Measurements from ENCODE around the gene TRIL. TPM values are rescaled to one million over a fixed set of nuclear protein-coding genes. Genes with fewer than 3 reads are reported as not detected.

TRIL gene
- total and polyA plus RNA-seq, 4 donors: 0.52 to 17.0 (median 1.8) TPM

DNA sequence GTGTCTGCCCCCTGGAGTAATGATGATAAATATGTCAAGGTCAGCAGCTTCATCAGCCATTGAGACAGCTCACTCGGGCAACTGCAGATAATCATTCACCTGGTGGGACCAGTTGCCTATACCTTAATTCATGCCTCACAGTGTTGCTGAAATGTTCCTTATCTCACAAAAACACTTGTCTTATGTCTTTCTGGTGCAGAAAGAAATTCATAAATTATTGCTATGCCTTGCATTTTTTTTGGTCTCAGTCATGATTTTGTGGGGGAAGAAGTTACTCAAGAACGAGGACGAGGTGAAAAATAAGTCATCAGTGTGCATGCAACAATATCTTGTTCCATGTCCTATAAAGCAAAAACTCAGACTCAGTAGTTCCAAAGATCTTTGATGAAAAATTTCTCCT, 16.0 kb downstream of the TRIL start:
- ATAC-seq (ENCODE audit: insufficient read depth, low FRiP score) (no peak), DNase-seq (no peak)
- Histone ChIP-seq H3K4me1 (ENCODE audit: control insufficient read depth in 5 of 5, insufficient read depth in 5 of 5, low read length in 5 of 5) (peaks cover 0 to 17% (median 3%) of the 10 kb centered on the region in 5 donors), H3K4me3 (no peak overlapping the region), H3K36me3 (ENCODE audit: control insufficient read depth in 4 of 4, insufficient read depth in 4 of 4, low read length in 4 of 4) (no peaks in the 10 kb centered on the region), H3K9me3 (ENCODE audit: control insufficient read depth in 4 of 4, insufficient read depth in 3 of 4, low read length in 3 of 4) (no peaks in the 10 kb centered on the region), H3K27me3 (ENCODE audit: control insufficient read depth in 3 of 3, insufficient read depth in 3 of 3, low read length in 2 of 3) (no peaks in the 10 kb centered on the region), H3K9ac (ENCODE audit: insufficient read depth in 1 of 2, low read length in 2 of 2) (no peak overlapping the region), H3K27ac (ENCODE audit: low read depth in 1 of 2, low read length in 1 of 2) (no peak overlapping the region)
- WGBS, 2 donors: 60 to 74% methylated on average over 3 of the region's 3 CpGs
- TF ChIP-seq, protein P1, sequence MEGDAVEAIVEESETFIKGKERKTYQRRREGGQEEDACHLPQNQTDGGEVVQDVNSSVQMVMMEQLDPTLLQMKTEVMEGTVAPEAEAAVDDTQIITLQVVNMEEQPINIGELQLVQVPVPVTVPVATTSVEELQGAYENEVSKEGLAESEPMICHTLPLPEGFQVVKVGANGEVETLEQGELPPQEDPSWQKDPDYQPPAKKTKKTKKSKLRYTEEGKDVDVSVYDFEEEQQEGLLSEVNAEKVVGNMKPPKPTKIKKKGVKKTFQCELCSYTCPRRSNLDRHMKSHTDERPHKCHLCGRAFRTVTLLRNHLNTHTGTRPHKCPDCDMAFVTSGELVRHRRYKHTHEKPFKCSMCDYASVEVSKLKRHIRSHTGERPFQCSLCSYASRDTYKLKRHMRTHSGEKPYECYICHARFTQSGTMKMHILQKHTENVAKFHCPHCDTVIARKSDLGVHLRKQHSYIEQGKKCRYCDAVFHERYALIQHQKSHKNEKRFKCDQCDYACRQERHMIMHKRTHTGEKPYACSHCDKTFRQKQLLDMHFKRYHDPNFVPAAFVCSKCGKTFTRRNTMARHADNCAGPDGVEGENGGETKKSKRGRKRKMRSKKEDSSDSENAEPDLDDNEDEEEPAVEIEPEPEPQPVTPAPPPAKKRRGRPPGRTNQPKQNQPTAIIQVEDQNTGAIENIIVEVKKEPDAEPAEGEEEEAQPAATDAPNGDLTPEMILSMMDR (IDR thresholded peaks at IDR 0.05; ENCODE audit: control extremely low read depth, extremely low read depth): no peak

DNA sequence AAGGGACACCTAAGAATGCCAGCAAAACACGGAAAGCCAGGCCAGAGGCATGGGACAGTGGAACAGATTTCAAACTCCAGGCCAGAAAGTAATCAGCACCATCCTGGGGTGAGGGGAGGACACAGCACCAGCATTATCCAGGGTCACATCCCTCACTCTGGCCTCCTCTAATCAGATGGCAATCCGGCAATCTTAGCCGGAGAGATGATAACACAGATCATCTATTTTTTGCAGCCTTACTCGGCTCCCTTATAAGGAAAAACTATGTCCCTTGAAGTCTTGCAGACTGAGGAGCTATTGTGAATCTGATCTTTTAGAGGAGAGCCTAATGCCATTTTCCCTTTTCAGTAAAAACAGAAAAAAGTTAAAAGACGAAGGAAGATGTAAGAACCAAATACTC, 16.5 kb downstream of the TRIL start:
- H3K36me3 ChIP-seq (ENCODE audit: control insufficient read depth in 4 of 4, insufficient read depth in 4 of 4, low read length in 4 of 4): no peaks in the 10 kb centered on the region
- TF ChIP-seq, protein P1 (IDR thresholded peaks at IDR 0.05; ENCODE audit: control extremely low read depth, extremely low read depth): no peak
- WGBS, 2 donors: 84 to 86% methylated on average over 5 of the region's 5 CpGs
- no peaks in the 10 kb centered on the region for H3K27me3 ChIP-seq (ENCODE audit: control insufficient read depth in 3 of 3, insufficient read depth in 3 of 3, low read length in 2 of 3)
- no peak overlapping the region for H3K27ac ChIP-seq (ENCODE audit: low read depth in 1 of 2, low read length in 1 of 2)
- H3K4me1 ChIP-seq (ENCODE audit: control insufficient read depth in 5 of 5, insufficient read depth in 5 of 5, low read length in 5 of 5): peaks cover 0 to 17% (median 3%) of the 10 kb centered on the region in 5 donors
- no peak overlapping the region for H3K9ac ChIP-seq (ENCODE audit: insufficient read depth in 1 of 2, low read length in 2 of 2)
- no peak for ATAC-seq (ENCODE audit: insufficient read depth, low FRiP score)
- DNase-seq: no peak
- no peak overlapping the region for H3K4me3 ChIP-seq
- H3K9me3 ChIP-seq (ENCODE audit: control insufficient read depth in 4 of 4, insufficient read depth in 3 of 4, low read length in 3 of 4): no peaks in the 10 kb centered on the region

DNA sequence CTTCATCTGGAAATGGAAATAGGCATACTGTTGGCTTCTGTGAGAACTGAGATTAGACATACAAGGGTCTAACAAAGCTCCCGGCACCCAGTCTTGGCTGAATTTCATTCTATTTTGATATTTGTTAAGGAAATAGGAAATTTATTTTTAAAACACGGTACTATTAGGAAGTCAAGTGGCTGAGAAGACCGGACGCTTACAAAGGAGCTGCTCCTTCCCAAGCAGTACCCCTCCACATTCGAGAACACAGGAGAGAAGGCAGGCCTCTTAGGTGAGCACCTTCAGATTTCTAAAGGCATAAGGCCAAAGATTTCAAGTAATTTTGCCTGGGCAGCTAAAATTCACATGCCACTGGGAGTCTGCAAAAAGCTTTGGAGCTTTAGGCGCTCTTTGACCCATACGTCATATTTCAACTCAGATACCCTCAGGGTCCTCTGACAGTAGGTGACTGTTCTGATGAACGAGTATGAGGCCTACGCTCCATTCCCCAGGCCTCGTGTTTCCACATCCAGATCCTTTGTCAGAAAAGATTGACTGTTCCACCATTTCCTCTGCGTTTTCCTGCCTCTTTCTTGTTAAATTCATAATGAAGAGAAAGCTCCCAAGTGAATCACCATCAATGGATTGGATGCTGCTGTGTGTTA, 17.3 kb downstream of the TRIL start:
- H3K9me3 ChIP-seq (ENCODE audit: control insufficient read depth in 4 of 4, insufficient read depth in 3 of 4, low read length in 3 of 4): no peaks in the 10 kb centered on the region
- DNase-seq (no peak), ATAC-seq (ENCODE audit: insufficient read depth, low FRiP score) (no peak)
- TF ChIP-seq, protein P1 (IDR thresholded peaks at IDR 0.05; ENCODE audit: control extremely low read depth, extremely low read depth): no peak
- no peaks in the 10 kb centered on the region for H3K36me3 ChIP-seq (ENCODE audit: control insufficient read depth in 4 of 4, insufficient read depth in 4 of 4, low read length in 4 of 4)
- H3K9ac ChIP-seq (ENCODE audit: insufficient read depth in 1 of 2, low read length in 2 of 2): no peak overlapping the region
- peaks cover 0 to 17% (median 3%) of the 10 kb centered on the region in 5 donors for H3K4me1 ChIP-seq (ENCODE audit: control insufficient read depth in 5 of 5, insufficient read depth in 5 of 5, low read length in 5 of 5)
- no peak overlapping the region for H3K4me3 ChIP-seq
- H3K27me3 ChIP-seq (ENCODE audit: control insufficient read depth in 3 of 3, insufficient read depth in 3 of 3, low read length in 2 of 3): no peaks in the 10 kb centered on the region
- 86 to 87% methylated on average over 11 of the region's 11 CpGs for WGBS, 2 donors
- no peak overlapping the region for H3K27ac ChIP-seq (ENCODE audit: low read depth in 1 of 2, low read length in 1 of 2)

Data from lung (tissue), 12 donors.